ENCODE data around the gene AIG1.
"Not testable (repeated sequence)": the region's sequence is repeated elsewhere in the genome, so short reads cannot be mapped to it uniquely, and the experiment has no call there.

Gene AIG1

GRCh38 chr6:143290206-143290605, 229.5 kb downstream of the AIG1 start:
- DNase-seq = no peak

- no peak for DNase-seq
Observed at GRCh38 chr6:143293523-143293922, 232.8 kb downstream of the AIG1 start.

GRCh38 chr6:143294265-143294860, 233.7 kb downstream of the AIG1 start:
- no peak for DNase-seq

- DNase-seq = no peak
Observed at GRCh38 chr6:143295932-143296331, 235.2 kb downstream of the AIG1 start.

GRCh38 chr6:143298071-143298470, 237.4 kb downstream of the AIG1 start:
- no peak for DNase-seq

GRCh38 chr6:143299253-143300166, 238.8 kb downstream of the AIG1 start:
- DNase-seq = no peak

- no peak for DNase-seq
Observed at GRCh38 chr6:143301188-143301587, 240.5 kb downstream of the AIG1 start.

- DNase-seq = not testable (repeated sequence)
Observed at GRCh38 chr6:143307760-143308159, 247.1 kb downstream of the AIG1 start.

- no peak for DNase-seq
Observed at GRCh38 chr6:143313163-143313562, 252.5 kb downstream of the AIG1 start.

- no peak for DNase-seq
Observed at GRCh38 chr6:143321491-143322086, 260.9 kb downstream of the AIG1 start.

GRCh38 chr6:143322386-143322785, 261.7 kb downstream of the AIG1 start:
- DNase-seq = no peak

GRCh38 chr6:143323729-143324470, 263.2 kb downstream of the AIG1 start:
- DNase-seq = no peak

- DNase-seq = no peak
Observed at GRCh38 chr6:143325379-143326140, 264.9 kb downstream of the AIG1 start.

- no peak for DNase-seq
Observed at GRCh38 chr6:143328876-143329275, 268.2 kb downstream of the AIG1 start.

GRCh38 chr6:143329323-143329722, 268.6 kb downstream of the AIG1 start:
- DNase-seq = no peak

GRCh38 chr6:143331362-143331761, 270.7 kb downstream of the AIG1 start:
- no peak for DNase-seq

- no peak for DNase-seq
Observed at GRCh38 chr6:143332153-143332845, 271.6 kb downstream of the AIG1 start.

GRCh38 chr6:143333081-143333480, 272.4 kb downstream of the AIG1 start:
- no peak for DNase-seq

- DNase-seq = no peak
Observed at GRCh38 chr6:143333749-143334520, 273.2 kb downstream of the AIG1 start.

GRCh38 chr6:143335865-143336264, 275.2 kb downstream of the AIG1 start:
- no peak for DNase-seq
